IMR-90 (cell line): ENCODE results near the gene DPF3. TPM values are rescaled to one million over a fixed set of nuclear protein-coding genes. Genes with fewer than 3 reads are reported as not detected.

Experiments used
- ATAC-seq: fragments of 200-7000 bp; cut with Tn5 transposase; 2 replicates; pipeline ENCODE4 v1.9.1; 2020; ENCODE audit warnings: low read depth, mild to moderate bottlenecking, moderate library complexity
- BruUV-seq: library from RNA; stranded (reverse); fragments of 400-500 nt; replicated peaks from 2 replicates; lab custom pipeline; 2021; lab: Mats Ljungman, UMichigan
- CTCF ChIA-PET: fragments of 300-600 bp; formaldehyde crosslinking; extraction: SDS; loops from one replicate; lab custom pipeline; 2021; ENCODE audit warnings: antibody characterized with exemption; lab: Yijun Ruan, JAX
- POLR2A ChIA-PET: fragments of 300-600 bp; sonication (Branson Sonifier 250); formaldehyde crosslinking; loops from one replicate; lab custom pipeline; 2022; ENCODE audit warnings: antibody characterized with exemption; ENCODE audit not compliant: unreplicated experiment; lab: Charles Lee
- DNase-seq: peaks from one replicate; pipeline ENCODE4 v3.0.0; 2013
- H2AFZ ChIP-seq: replicated peaks from 2 replicates; pipeline ENCODE3; 2013; ENCODE audit warnings: low read length, mild to moderate bottlenecking; ENCODE audit not compliant: poor library complexity
- H2AK5ac ChIP-seq: 2 replicates; pipeline ENCODE4 v1.6.1; 2013; ENCODE audit warnings: low read depth, low read length, inconsistent platforms
- H2AK9ac ChIP-seq: replicated peaks from 2 replicates; pipeline ENCODE3; 2013; ENCODE audit warnings: mild to moderate bottlenecking, low read depth, low read length, moderate library complexity; ENCODE audit not compliant: poor library complexity
- H2BK120ac ChIP-seq: 2 replicates; pipeline ENCODE4 v1.6.1; 2013; ENCODE audit warnings: low read depth, low read length, inconsistent platforms
- H2BK15ac ChIP-seq: 3 replicates; pipeline ENCODE4 v1.6.1; 2013; ENCODE audit warnings: low read depth, low read length, inconsistent platforms
- H2BK20ac ChIP-seq: 2 replicates; pipeline ENCODE4 v1.6.1; 2013; ENCODE audit warnings: low read depth, mild to moderate bottlenecking, inconsistent platforms, low read length, moderate library complexity
- H2BK5ac ChIP-seq: 2 replicates; pipeline ENCODE4 v1.6.1; 2013; ENCODE audit warnings: mild to moderate bottlenecking, low read depth, low read length, inconsistent platforms; ENCODE audit not compliant: poor library complexity, severe bottlenecking
- H3K14ac ChIP-seq: replicated peaks from 2 replicates; pipeline ENCODE4 v1.6.1; 2013; ENCODE audit warnings: low read depth, low read length, inconsistent platforms
- H3K18ac ChIP-seq: 2 replicates; pipeline ENCODE4 v1.6.1; 2013; ENCODE audit warnings: low read depth, low read length, control low read depth
- H3K23ac ChIP-seq: 2 replicates; pipeline ENCODE4 v1.6.1; 2013; ENCODE audit warnings: low read depth, low read length, inconsistent platforms
- H3K27ac ChIP-seq: 2 replicates; pipeline ENCODE4 v1.5.1; 2013; ENCODE audit warnings: mild to moderate bottlenecking, control low read depth, low read length; ENCODE audit not compliant: insufficient read depth
- H3K27me3 ChIP-seq: 2 replicates; pipeline ENCODE4 v1.6.1; 2013; ENCODE audit warnings: low read length; ENCODE audit not compliant: control insufficient read depth, insufficient read depth
- H3K36me3 ChIP-seq: 2 replicates; pipeline ENCODE4 v1.6.1; 2013; ENCODE audit warnings: low read length, mixed read lengths; ENCODE audit not compliant: control insufficient read depth, insufficient read depth
- H3K4ac ChIP-seq: 2 replicates; pipeline ENCODE4 v1.6.1; 2013; ENCODE audit warnings: low read depth, low read length, inconsistent platforms
- H3K4me1 ChIP-seq: 2 replicates; pipeline ENCODE4 v1.6.1; 2013; ENCODE audit warnings: low read length, mixed read lengths; ENCODE audit not compliant: control insufficient read depth, insufficient read depth
- H3K4me2 ChIP-seq: 2 replicates; pipeline ENCODE4 v1.6.1; 2013; ENCODE audit warnings: low read depth, mild to moderate bottlenecking, control low read depth, low read length, moderate library complexity
- H3K4me3 ChIP-seq: 2 replicates; pipeline ENCODE4 v1.5.1; 2013; ENCODE audit warnings: low read depth, mild to moderate bottlenecking, control low read depth, low read length, moderate library complexity; ENCODE audit not compliant: insufficient read depth
- H3K56ac ChIP-seq: 2 replicates; pipeline ENCODE4 v1.6.1; 2013; ENCODE audit warnings: low read length, inconsistent platforms; ENCODE audit not compliant: insufficient read depth; ENCODE audit errors: extremely low read depth
- H3K79me1 ChIP-seq, 2 experiments: 2 replicates each; pipeline ENCODE4 v1.6.1; 2013; ENCODE audit warnings: low read length in 2 of 2, inconsistent platforms in 1 of 2, low read depth in 1 of 2
- H3K9ac ChIP-seq: 2 replicates; pipeline ENCODE4 v1.6.1; 2013; ENCODE audit warnings: low read depth, low read length, control low read depth
- H3K9me1 ChIP-seq: 2 replicates; pipeline ENCODE4 v1.6.1; 2013; ENCODE audit warnings: low read length, inconsistent platforms; ENCODE audit not compliant: insufficient read depth
- H3K9me3 ChIP-seq: 2 replicates; pipeline ENCODE4 v1.6.1; 2013; ENCODE audit warnings: low read length; ENCODE audit not compliant: control insufficient read depth, insufficient read depth
- H4K20me1 ChIP-seq: 2 replicates; pipeline ENCODE4 v1.6.1; 2013; ENCODE audit warnings: low read length, inconsistent platforms; ENCODE audit not compliant: insufficient read depth
- H4K5ac ChIP-seq: 2 replicates; pipeline ENCODE4 v1.6.1; 2013; ENCODE audit warnings: mild to moderate bottlenecking, low read depth, low read length, control low read depth
- H4K8ac ChIP-seq, 2 experiments: 2 replicates each; pipeline ENCODE4 v1.6.1; 2013; ENCODE audit warnings: low read depth in 2 of 2, low read length in 2 of 2, control low read depth in 1 of 2, inconsistent platforms in 1 of 2
- H4K91ac ChIP-seq: 2 replicates; pipeline ENCODE4 v1.6.1; 2013; ENCODE audit warnings: low read depth, low read length, inconsistent platforms; ENCODE audit not compliant: insufficient read depth
- CEBPB ChIP-seq: IDR thresholded peaks from 2 replicates; pipeline ENCODE4 v1.6.1; 2012; ENCODE audit warnings: low read depth, low read length, improper control_type of control experiment
- CHD1 ChIP-seq: IDR thresholded peaks from 2 replicates; pipeline ENCODE4 v1.6.1; 2012; ENCODE audit warnings: low read depth, low read length, improper control_type of control experiment
- MAFK ChIP-seq: IDR thresholded peaks from 2 replicates; pipeline ENCODE4 v1.6.1; 2012; ENCODE audit warnings: low read depth, low read length, improper control_type of control experiment
- MAZ ChIP-seq: IDR thresholded peaks from 2 replicates; pipeline ENCODE4 v1.6.1; 2012; ENCODE audit warnings: low read depth, mild to moderate bottlenecking, low read length, improper control_type of control experiment, moderate library complexity, borderline replicate concordance
- RCOR1 ChIP-seq: IDR thresholded peaks from 2 replicates; pipeline ENCODE4 v1.6.1; 2012; ENCODE audit warnings: mild to moderate bottlenecking, low read length, improper control_type of control experiment; ENCODE audit not compliant: insufficient replicate concordance
- SMC3 ChIP-seq: fragments of 150-350 bp; IDR thresholded peaks from 2 replicates; pipeline ENCODE4 v1.6.1; 2016; ENCODE audit warnings: low read depth, mild to moderate bottlenecking, antibody characterized with exemption, low read length, moderate library complexity
- WGBS, 2 experiments: methylation state at CpG; one replicate each; pipeline versions ENCODE4 v1.1.5 to v1.1.7; 2013; ENCODE audit warnings: missing lambda C conversion rate in 2 of 2; ENCODE audit not compliant: insufficient read length in 1 of 2; ENCODE audit errors: extremely low coverage in 2 of 2; 5-methylcytosine and 5-hydroxymethylcytosine counted together
- dilution Hi-C: fragments of 300-500 bp; cut with HindIII; formaldehyde crosslinking; loops from one replicate; pipeline ENCODE4 v1.14.3; 2018; ENCODE audit warnings: low sequenced_read_pairs; ENCODE audit not compliant: unreplicated experiment
- in situ Hi-C: fragments of 300-500 bp; cut with MboI; formaldehyde crosslinking; loops from 3 replicates; pipeline ENCODE4 v1.14.3; 2019; ENCODE audit warnings: low sequenced_read_pairs, inconsistent platforms, mixed read lengths
- intact Hi-C: fragments of 100-400 bp; cut with micrococcal nuclease; formaldehyde crosslinking; loops from 2 replicates; pipeline ENCODE4 v1.10.0; 2022
- polyA plus RNA-seq, 3 experiments: library from polyadenylated mRNA; depleted of rRNA; stranded (reverse); fragments of >200 nt; gene quantifications; 2 replicates each; pipeline ENCODE4 v1.2.3, GENCODE V29; 2012; ENCODE audit warnings: low replicate concordance in 1 of 3
- total RNA-seq: library from RNA; depleted of rRNA; stranded (reverse); fragments of >200 nt; gene quantifications from 2 replicates; pipeline ENCODE4 v1.2.3, GENCODE V29; 2012

Gene DPF3
- total and polyA plus RNA-seq, 2 of the 4 experiments (the other 2 are of a cell fraction), result 30.5 to 32.8 TPM

DNA sequence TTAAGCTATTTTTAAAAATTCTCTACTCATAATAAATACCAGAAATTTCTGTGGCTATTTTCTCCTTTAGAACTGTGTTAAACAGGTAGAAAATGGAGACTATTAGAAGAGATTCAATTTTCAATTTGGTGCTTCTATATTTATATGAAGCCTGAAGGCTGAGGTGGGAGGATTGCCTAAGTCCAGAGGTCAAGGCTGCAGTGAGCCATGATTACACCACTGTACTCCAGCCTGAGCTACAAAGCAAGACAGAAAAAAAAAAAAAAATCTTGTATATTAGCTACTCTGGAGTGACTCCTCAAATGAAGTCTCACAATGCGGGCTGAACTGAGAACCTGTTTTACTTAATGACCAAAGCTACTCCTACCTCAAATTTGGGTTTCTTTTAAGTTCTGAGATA is 9.8 kb upstream of the DPF3 start:
- Histone ChIP-seq H4K20me1 (no peaks in the 10 kb centered on the region), H2BK15ac (no peak overlapping the region), H4K91ac (no peak overlapping the region), H2BK20ac (no peak overlapping the region), H2AK9ac (no peak overlapping the region), H3K18ac (no peak overlapping the region), H3K4ac (no peak overlapping the region), H3K4me1 (peaks cover 18% of the 10 kb centered on the region), H2BK120ac (no peak overlapping the region), H3K36me3 (no peaks in the 10 kb centered on the region), H3K9me1 (peaks cover 11% of the 10 kb centered on the region), H3K9me3 (no peaks in the 10 kb centered on the region), H3K56ac (no peak overlapping the region), H3K79me1 (no peaks in the 10 kb centered on the region), H4K8ac (no peak overlapping the region), H3K9ac (no peak overlapping the region), H3K14ac (no peak overlapping the region), H3K4me3 (no peak overlapping the region), H3K23ac (no peak overlapping the region), H3K4me2 (no peak overlapping the region), H4K5ac (no peak overlapping the region), H3K27ac (no peak overlapping the region), H2AFZ (no peak overlapping the region), H2BK5ac (no peak overlapping the region), H3K27me3 (no peaks in the 10 kb centered on the region), H2AK5ac (no peak overlapping the region)
- in situ Hi-C loops (no loop called here), dilution Hi-C loops (no loop called here), intact Hi-C loops (no loop called here)
- no TSS peak for BruUV-seq
- TF ChIP-seq CHD1 (no peak), CEBPB (no peak), MAFK (no peak), RCOR1 (no peak), MAZ (no peak), SMC3 (no peak)
- ATAC-seq (no peak), DNase-seq (no peak)
- POLR2A ChIA-PET, result no interaction called here
- WGBS, 2 experiments, result no CpG with 5 or more reads among the region's 1 CpG
- CTCF ChIA-PET, result interaction anchor here (0.9 to 3.7 kb wide), 4 partner anchors 8 to 388 kb away, joined by 4 to 60 read pairs (median 5); no protein-coding TSS in a partner anchor
